IPS-18c (cell line): ENCODE data around the gene PDE4D.
"Not testable (repeated sequence)": the region's sequence is repeated elsewhere in the genome, so short reads cannot be mapped to it uniquely, and the experiment has no call there.

Source experiments
- H3K4me3 ChIP-seq: 2 replicates; pipeline ENCODE4 v1.7.0; 2013; ENCODE audit warnings: low read depth, mild to moderate bottlenecking, low read length, moderate library complexity; ENCODE audit not compliant: insufficient read depth
- H3K9me3 ChIP-seq: one replicate; pipeline ENCODE4 v1.6.1; 2013; ENCODE audit warnings: mild to moderate bottlenecking, low read length, moderate library complexity; ENCODE audit not compliant: control insufficient read depth, insufficient read depth

Gene PDE4D

DNA sequence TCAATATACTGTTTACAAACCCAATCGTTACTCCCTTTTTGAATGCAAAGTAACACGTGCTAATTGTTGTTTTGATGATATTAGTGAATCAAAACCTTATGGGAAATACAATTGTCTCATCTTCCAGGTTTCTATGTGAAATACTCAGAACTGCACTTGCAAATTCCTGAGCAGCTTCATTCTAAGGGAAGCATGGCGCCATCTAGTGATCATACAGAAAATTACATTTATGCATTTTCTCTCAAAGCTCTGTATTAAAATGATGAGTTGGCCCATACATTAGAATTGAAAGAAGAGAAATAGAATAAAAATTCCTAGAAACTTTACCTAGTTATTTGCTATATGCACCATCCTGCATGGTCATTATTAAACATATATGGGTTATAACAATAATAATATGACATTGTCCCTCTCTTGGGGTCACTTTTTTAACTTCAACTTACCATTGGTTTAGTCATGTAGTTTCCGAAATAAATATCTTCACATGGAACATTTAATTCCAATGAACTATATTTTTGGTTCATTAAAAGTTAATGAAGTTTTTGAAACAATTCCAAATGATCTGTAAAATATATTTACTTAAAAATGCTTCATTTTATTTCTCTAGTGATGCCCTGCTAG is 220.0 kb downstream of the PDE4D start:
- H3K9me3 ChIP-seq, result no peaks in the 10 kb centered on the region
- no peak overlapping the region for H3K4me3 ChIP-seq

DNA sequence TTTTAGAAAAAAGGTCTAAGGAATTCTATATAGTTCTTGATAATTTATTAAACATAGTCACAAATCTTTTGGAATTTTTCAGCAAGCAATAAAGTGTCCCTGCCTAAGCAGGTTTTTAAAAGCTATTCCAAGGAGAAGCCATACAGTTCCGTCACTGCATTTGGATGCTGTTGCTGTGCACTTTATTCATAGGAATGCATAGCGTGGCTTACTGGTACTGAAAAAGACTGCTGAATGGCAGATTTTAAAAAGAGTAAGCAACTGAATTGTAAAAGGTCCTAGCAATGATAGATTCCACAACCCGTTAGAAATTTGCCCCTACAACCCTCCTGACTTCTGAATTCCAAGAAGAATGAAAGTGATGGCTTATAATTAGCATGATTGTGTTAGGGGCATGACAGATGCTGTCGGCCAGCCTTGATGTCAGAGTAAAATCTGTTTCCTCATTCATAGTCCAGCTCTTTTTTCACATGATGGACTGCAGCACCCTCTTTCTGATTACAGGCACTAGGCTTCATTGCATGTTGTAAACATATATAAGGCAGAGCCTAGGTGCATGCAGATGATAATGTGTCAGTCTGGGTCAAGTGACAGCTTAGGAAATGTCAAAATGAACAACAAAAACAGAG is 227.0 kb downstream of the PDE4D start:
- Histone ChIP-seq H3K4me3 (no peak overlapping the region), H3K9me3 (no peaks in the 10 kb centered on the region)

DNA sequence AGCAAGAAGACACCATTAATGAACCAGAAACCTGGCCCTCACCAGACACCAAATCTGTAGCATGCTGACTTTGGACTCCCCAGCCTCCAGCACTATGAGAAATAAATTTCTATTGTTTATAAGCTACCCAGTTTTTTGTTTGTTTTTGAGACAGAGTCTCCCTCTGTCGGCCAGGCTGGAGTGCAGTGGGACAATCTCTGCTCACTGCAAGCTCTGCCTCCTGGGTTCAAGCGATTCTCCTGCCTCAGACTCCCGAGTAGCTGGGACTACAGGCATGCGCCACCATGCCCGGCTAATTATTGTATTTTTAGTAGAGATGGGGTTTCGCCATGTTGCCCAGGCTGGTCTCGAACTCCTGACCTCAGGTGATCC is 227.7 kb downstream of the PDE4D start:
- H3K4me3 ChIP-seq, H3K9me3 ChIP-seq: not testable (repeated sequence)

DNA sequence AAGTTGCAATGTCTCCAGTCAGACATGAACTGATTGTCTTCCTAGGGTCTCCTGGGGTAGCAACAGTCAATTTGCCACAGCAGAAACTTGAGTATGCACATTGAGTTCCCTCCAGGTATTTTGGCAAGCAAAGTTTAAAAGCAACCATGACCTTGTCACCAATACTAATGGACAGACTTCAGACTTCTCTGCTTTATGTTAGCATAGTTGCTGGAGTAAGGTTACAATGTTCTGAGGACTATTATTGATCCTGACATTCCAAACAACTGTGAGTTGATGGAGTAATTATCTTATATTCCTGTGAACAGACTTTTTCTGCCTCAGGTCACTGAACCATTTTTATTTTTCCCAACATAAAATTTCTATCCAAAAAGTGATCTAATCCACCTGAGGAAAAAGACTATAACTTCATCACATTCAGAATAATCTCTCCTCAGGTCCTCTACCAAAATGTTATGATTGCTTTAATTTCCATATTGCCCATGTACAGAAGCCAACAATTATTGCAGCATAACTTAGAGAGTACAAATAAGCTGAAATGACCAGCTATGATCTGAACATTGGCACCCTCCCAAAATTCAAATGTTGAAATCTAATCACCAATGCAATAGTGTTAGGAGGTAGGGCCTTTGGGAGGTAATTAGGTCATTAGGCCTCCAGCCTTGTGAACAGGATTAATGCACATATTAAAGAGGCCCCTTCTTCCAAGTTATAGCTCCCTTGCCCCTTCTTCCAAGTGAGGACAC is 228.3 kb downstream of the PDE4D start:
- Histone ChIP-seq H3K4me3 (no peak overlapping the region), H3K9me3 (no peaks in the 10 kb centered on the region)

DNA sequence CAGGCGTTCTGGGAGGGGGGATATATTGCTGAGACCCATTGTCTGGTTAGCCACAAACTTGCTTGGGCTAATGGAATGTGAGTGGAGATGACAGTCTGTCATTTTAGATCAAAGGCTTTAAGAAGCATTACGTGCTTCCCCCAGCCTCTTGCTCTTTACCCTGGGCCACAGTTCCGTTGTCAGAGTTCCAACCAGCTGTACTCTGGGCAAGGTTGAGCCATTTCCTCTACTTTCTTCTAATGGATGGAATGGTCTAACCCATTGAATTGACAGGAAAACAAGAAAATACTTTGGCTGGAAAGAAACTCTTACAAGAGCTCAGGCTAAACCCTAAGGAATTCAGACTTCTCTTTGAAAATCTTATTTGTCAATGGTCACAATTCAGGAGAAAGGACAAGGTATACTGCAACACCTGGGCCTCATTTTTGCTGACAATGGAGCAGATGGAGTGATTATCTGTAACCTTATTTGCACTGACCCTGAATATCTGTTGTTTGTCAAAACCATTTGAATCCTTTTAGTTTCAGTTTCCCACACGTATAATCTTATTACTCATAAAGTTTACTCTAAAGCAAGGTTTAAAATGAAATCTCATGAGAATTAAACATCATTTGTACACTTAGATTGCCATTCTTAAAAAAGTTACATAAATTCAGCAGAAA is 231.4 kb downstream of the PDE4D start:
- H3K4me3 ChIP-seq, result no peak overlapping the region

DNA sequence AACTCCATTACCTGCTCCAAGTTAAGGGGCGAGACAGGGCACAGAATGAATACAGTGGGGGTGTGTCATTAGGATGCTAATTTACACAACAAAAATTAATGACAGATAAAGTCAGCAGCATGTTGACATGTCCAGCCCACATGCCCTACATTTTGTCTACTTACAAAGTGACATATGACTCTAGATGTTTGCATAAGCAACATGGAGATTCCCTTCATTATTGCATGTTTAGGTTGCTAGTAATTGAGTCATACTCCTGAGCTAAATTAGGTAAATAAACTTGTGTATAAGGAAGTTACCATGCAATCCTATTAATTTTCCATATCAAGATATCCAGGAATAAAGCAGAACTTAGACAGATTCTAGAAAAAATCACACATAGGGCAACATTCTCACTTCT is 232.2 kb downstream of the PDE4D start:
- H3K9me3 ChIP-seq, result no peaks in the 10 kb centered on the region

More for the DNA sequence above, 231.4 kb downstream of the PDE4D start:
- H3K9me3 ChIP-seq, result no peaks in the 10 kb centered on the region

DNA sequence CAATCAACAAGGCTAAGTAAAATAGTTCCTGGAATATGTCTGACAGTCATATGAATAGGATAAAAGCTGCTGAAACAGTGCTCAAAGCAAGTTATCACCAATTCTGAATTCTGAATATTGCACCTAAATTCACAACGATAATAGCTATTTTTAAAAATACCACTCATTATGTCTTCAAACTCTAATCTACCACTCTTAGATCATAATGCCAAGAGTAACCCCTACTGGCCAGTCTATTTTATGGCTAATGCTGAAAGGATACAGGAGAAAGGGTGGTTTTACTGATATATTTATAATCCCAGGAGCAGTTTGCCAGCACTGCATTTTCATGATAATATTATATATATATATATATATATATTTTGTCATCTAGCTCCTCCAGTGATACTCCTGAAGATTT is 232.8 kb downstream of the PDE4D start:
- no peaks in the 10 kb centered on the region for H3K9me3 ChIP-seq
- H3K4me3 ChIP-seq, result no peak overlapping the region

More for the DNA sequence above, 232.2 kb downstream of the PDE4D start:
- no peak overlapping the region for H3K4me3 ChIP-seq

DNA sequence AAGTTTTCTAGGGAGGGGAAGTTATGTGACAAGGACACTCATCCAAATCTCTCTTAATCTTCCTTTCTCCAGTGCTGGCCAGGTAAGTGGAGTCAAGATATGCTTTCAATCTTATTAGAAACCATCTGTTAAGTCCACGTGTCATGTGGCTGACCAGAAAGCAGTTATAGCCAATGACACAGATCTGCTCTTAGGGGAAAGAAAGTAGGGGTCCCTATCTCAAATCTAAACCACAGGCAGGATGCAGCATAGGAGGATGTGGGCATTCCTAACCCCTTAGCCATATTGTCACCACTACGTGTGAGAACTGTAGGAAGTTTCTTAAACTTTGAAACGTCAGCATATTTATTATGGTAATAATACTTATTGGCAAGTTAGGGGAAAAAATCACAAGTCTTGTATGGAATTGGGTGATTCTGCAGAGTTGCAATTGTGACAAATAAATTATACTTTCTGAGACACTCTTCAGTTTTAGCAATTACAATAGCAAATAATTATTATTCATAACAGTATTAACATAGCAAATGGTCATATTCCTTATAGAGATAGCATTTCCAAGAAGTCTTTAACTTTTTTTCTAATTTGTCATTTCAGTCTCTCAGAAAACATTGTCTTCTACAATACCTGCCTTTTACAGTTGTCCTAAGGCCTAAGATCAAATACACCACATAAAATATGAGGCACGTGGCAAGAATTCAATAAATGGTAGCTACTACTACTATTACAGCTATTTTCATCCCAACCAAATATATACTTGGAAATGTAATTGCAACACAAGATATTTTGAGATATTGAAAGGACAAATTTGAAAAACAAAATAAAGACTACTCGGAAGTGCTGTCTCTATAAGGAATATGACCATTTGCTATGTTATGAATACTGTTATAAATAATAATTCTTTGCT is 236.9 kb downstream of the PDE4D start:
- no peak overlapping the region for H3K4me3 ChIP-seq
- no peaks in the 10 kb centered on the region for H3K9me3 ChIP-seq

DNA sequence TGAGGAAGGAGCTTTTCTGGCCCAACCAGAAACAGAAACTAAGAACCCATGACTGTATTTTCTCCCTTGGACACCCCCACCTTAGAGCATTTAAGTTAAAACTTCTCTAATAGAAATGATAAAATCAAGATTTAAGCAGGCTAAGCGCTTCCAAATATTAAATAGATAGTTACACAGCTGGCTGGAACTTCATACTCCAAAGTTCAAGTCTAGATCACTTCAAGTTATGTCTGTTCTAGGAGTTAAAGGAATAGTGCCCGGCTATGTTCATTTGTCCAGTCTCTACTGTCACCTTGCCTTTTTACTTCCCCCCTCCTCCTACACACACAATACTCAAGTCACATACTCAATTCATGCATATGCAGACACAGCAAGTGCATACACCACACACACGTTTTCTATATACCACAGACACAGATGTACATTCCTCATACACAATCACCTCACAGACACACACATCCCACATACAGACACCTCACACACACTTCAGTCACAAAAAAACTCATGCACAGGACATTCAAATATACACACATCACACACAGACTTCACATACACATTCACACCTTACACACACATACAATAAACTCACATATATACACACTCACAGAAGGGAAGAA is 237.7 kb downstream of the PDE4D start:
- Histone ChIP-seq H3K9me3 (no peaks in the 10 kb centered on the region), H3K4me3 (no peak overlapping the region)

DNA sequence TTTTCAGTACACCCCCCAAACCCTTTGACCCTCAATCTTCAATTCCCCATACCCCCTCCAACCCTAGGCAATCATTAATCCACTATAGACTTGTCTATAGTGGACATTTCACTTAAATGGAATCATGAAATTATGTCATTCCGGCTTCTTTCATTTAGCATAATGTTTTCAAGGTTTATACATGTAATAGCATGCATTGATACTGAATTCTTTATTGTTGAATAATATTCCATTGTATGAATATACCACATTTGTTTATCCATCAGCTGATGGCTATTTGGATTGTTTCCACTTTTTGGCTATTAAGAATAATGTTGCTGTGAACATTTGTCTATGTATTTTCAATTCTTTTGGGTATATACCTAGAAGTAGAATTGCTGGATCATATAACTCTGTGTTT is 238.8 kb downstream of the PDE4D start:
- Histone ChIP-seq H3K4me3 (no peak overlapping the region), H3K9me3 (no peaks in the 10 kb centered on the region)

DNA sequence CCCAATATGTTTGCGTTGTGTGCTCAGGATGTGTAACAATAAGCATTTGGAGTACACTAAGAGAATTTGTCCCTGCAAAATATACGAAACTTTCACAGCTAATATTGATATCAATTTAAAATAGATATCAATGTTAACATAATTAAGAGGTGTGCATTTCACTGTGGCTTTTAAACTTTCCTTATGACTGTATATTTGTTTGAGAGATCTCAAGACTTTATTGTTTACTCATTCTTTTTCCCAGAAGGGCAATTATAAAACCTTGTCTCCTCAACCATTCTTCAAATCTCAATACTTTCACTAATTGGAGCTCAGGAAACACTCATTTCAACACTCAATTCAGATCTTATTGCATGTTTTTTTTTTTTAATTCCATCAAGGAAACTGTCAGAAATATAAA is 241.1 kb downstream of the PDE4D start:
- Histone ChIP-seq H3K4me3 (no peak overlapping the region), H3K9me3 (no peaks in the 10 kb centered on the region)

DNA sequence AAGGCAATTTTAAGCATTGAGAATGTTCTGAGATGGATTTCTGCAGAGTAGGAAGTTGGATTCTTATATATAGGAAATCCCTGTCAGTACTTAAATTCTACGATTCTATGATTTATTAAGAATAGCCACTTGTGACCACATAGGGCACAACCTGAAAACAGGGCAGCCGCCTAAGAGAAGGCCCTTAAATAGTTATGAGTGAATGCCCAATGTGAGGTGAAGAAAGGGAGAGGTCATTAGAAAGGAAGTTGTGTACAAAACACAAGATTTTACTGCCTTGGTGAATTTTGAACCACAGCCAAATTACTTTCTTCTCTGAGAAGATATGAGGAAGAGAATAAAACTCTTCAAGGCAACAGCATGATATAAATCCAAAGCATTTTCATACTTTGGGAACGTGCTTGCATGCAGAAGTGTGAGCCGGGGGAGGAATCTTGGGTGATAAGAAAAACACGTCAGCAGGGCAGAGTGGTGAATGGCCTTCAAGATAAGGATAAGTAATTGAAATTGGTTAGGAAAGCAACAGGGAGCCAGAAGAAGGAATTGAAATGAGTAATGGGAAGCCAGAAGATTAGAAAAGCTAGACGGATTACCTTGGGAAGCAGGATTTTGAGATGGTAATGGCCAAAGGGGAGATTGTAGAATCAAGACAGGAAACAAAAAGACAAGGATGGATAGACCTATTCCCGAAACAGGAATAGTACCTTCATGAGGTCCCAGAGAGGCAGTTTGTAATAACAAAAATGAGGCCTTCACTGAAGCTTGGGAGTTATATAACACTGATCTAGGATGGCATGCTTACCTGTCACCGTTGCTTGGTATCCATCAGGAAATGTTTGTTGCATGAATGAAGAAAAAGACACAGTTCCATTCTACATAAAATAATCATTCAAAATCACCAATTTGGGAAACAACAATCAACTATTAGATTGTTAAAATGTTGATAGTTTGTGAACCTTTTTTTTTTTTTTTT is 244.3 kb downstream of the PDE4D start:
- Histone ChIP-seq H3K4me3 (no peak overlapping the region), H3K9me3 (no peaks in the 10 kb centered on the region)

DNA sequence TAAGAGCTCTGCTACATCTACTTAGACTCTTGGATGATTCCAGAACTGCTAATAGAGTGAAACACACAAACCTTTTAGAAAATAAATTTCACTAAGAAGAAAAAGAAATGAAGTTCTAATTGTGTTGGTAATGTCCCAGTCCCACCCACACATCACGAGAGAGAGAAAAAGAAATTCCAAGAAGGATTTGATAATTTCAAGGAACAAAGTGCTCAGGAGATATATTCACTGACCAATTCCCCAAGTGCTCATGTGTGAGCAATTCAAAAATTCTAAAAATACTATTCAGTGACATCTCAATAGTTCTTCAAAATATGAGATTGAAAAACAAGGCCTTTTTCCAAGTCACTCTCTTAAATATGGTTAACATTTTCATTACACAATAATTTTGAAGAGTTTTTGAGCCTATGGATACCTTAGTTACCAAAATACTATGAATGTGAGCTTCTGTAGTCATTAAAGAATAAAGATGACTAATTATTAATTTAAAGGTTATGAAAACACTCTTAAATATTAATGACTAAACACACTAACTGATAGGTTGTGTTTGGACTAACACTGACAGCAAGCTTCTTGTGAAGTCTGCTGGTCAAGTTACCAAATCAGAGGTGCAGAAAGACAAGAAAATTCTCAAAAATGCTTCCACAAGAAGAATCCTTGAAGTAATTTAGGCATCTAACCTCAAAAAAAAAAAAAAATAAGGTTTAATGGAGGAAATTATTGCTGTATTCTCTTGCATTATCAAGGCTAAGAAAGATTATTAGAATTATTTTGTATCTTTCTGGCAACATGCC is 245.3 kb downstream of the PDE4D start:
- H3K4me3 ChIP-seq, result no peak overlapping the region

DNA sequence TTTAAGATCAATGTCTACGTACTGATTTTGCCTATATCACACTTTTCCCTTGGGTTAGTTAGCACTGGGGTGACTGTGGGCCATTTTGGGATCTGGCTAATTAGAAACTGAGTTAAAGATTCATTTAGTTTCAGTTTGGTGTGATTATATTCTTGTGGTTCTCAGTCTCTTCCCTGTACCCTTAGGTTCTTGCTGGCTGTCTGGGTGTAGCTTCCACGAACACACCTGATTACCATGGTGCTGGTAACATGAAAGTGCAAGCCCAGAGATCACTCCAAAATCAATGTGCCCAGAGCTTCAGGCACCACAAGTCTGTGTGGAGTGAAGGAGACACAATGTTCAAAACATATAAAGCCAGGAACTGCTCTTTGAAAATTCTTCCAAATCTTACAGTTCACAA is 248.1 kb downstream of the PDE4D start:
- Histone ChIP-seq H3K4me3 (no peak overlapping the region), H3K9me3 (no peaks in the 10 kb centered on the region)

More for the DNA sequence above, 245.3 kb downstream of the PDE4D start:
- no peaks in the 10 kb centered on the region for H3K9me3 ChIP-seq

DNA sequence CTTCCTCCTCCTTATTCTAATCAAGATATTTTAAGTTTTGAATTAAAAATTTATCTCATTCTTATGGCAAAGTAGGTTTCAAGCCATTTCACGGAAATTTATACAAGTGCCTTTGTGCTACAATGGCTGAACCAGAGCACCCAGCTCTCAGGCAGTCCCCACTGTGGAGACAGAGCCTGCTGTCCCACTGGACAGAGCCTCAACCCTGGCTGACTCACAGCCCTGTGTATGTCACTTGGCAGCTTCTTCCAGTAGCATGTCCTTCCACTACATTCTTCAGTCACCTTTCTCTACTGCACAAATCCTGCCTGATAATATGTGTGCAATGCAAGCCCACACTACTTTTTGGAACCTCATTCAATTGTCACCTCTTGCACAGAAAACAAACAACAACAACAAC is 253.1 kb downstream of the PDE4D start:
- Histone ChIP-seq H3K9me3 (no peaks in the 10 kb centered on the region), H3K4me3 (no peak overlapping the region)
